H9 (cell line): ENCODE data around the gene GRK3. TPM values are rescaled to one million over a fixed set of nuclear protein-coding genes. Genes with fewer than 3 reads are reported as not detected.
"Not testable (repeated sequence)": the region's sequence is repeated elsewhere in the genome, so short reads cannot be mapped to it uniquely, and the experiment has no call there.

Experiments
- DNase-seq: peaks from one replicate; pipeline ENCODE4 v3.0.0-alpha.2; 2017
- H2AFZ ChIP-seq: one replicate; pipeline ENCODE4 v1.6.1; 2013; ENCODE audit warnings: mild to moderate bottlenecking, low read length, control low read depth, moderate library complexity
- H2AK5ac ChIP-seq: 2 replicates; pipeline ENCODE4 v1.6.1; 2013; ENCODE audit warnings: low read length, control low read depth, mixed read lengths; ENCODE audit not compliant: insufficient read length
- H2BK120ac ChIP-seq: one replicate; pipeline ENCODE4 v1.6.1; 2013; ENCODE audit warnings: low read depth, mild to moderate bottlenecking, low read length, control low read depth, inconsistent platforms; ENCODE audit not compliant: poor library complexity, severe bottlenecking
- H2BK12ac ChIP-seq: 2 replicates; pipeline ENCODE4 v1.6.1; 2013; ENCODE audit warnings: low read length, control low read depth, mixed read lengths, low read depth; ENCODE audit not compliant: insufficient read length
- H2BK15ac ChIP-seq: 2 replicates; pipeline ENCODE4 v1.6.1; 2013; ENCODE audit warnings: low read depth, low read length, control low read depth
- H2BK20ac ChIP-seq: one replicate; pipeline ENCODE4 v1.6.1; 2013; ENCODE audit warnings: low read depth, mild to moderate bottlenecking, low read length, control low read depth, inconsistent platforms; ENCODE audit not compliant: poor library complexity, severe bottlenecking
- H2BK5ac ChIP-seq: 2 replicates; pipeline ENCODE4 v1.6.1; 2013; ENCODE audit warnings: low read length, control low read depth, mixed read lengths; ENCODE audit not compliant: insufficient read length
- H3K14ac ChIP-seq: 2 replicates; pipeline ENCODE4 v1.6.1; 2013; ENCODE audit warnings: low read length, control low read depth; ENCODE audit not compliant: insufficient read depth
- H3K18ac ChIP-seq: 2 replicates; pipeline ENCODE4 v1.6.1; 2013; ENCODE audit warnings: low read depth, mild to moderate bottlenecking, mixed read lengths, low read length, control low read depth; ENCODE audit not compliant: insufficient read length
- H3K23ac ChIP-seq: 2 replicates; pipeline ENCODE4 v1.6.1; 2013; ENCODE audit warnings: low read length, control low read depth, mixed read lengths, low read depth; ENCODE audit not compliant: insufficient read length
- H3K23me2 ChIP-seq: 2 replicates; pipeline ENCODE4 v1.6.1; 2013; ENCODE audit warnings: low read depth, mild to moderate bottlenecking, mixed read lengths, low read length, control low read depth; ENCODE audit not compliant: insufficient read length, poor library complexity, severe bottlenecking
- H3K27ac ChIP-seq: 2 replicates; pipeline ENCODE4 v1.5.1; 2013; ENCODE audit warnings: low read length, control low read depth, mixed read lengths, low read depth; ENCODE audit not compliant: insufficient read length
- H3K27me3 ChIP-seq: 2 replicates; pipeline ENCODE4 v1.6.1; 2013; ENCODE audit warnings: low read length, control low read depth, inconsistent platforms; ENCODE audit not compliant: insufficient read depth
- H3K4ac ChIP-seq: 2 replicates; pipeline ENCODE4 v1.6.1; 2013; ENCODE audit warnings: low read depth, mild to moderate bottlenecking, control low read depth, inconsistent platforms, low read length, moderate library complexity
- H3K4me1 ChIP-seq: 2 replicates; pipeline ENCODE4 v1.6.1; 2013; ENCODE audit warnings: low read length, control low read depth, inconsistent platforms; ENCODE audit not compliant: insufficient read depth
- H3K4me2 ChIP-seq: 2 replicates; pipeline ENCODE4 v1.6.1; 2013; ENCODE audit warnings: low read length, control low read depth, mixed read lengths; ENCODE audit not compliant: insufficient read length, insufficient read depth
- H3K56ac ChIP-seq: 2 replicates; pipeline ENCODE4 v1.6.1; 2013; ENCODE audit warnings: low read depth, mild to moderate bottlenecking, mixed read lengths, low read length, control low read depth; ENCODE audit not compliant: insufficient read length
- H3K79me1 ChIP-seq: 2 replicates; pipeline ENCODE4 v1.6.1; 2013; ENCODE audit warnings: low read depth, mild to moderate bottlenecking, moderate library complexity, low read length, control low read depth, inconsistent platforms; ENCODE audit not compliant: insufficient read depth, poor library complexity, severe bottlenecking
- H3K79me2 ChIP-seq: 2 replicates; pipeline ENCODE4 v1.6.1; 2013; ENCODE audit warnings: low read length, control low read depth, inconsistent platforms; ENCODE audit not compliant: insufficient read depth
- H3K9ac ChIP-seq: 2 replicates; pipeline ENCODE4 v1.6.1; 2013; ENCODE audit warnings: low read length, control low read depth, mixed read lengths; ENCODE audit not compliant: insufficient read length; ENCODE audit errors: extremely low read depth
- H3K9me3 ChIP-seq: one replicate; pipeline ENCODE4 v1.6.1; 2013; ENCODE audit warnings: low read depth, low read length, inconsistent platforms; ENCODE audit not compliant: control insufficient read depth
- H3T11ph ChIP-seq: one replicate; pipeline ENCODE4 v1.6.1; 2013; ENCODE audit warnings: mild to moderate bottlenecking, low read length, control low read depth, inconsistent platforms
- H4K20me1 ChIP-seq: one replicate; pipeline ENCODE4 v1.6.1; 2013; ENCODE audit not compliant: control insufficient read depth, insufficient read length, insufficient read depth
- H4K5ac ChIP-seq: 2 replicates; pipeline ENCODE4 v1.6.1; 2013; ENCODE audit warnings: low read depth, mild to moderate bottlenecking, mixed read lengths, low read length, control low read depth; ENCODE audit not compliant: insufficient read length
- H4K8ac ChIP-seq: replicated peaks from 2 replicates; pipeline ENCODE4 v1.6.1; 2013; ENCODE audit warnings: low read length, control low read depth, mixed read lengths, low read depth; ENCODE audit not compliant: insufficient read length
- H4K91ac ChIP-seq: 2 replicates; pipeline ENCODE4 v1.6.1; 2013; ENCODE audit warnings: low read depth, mild to moderate bottlenecking, moderate library complexity, mixed read lengths, low read length, control low read depth; ENCODE audit not compliant: insufficient read length
- H3K27ac Mint-ChIP-seq, 3 experiments: 2 replicates in 2 of 3; 3 replicates in 1 of 3; pipeline ENCODE4 v1.8.0; 2020 to 2021; ENCODE audit warnings: mixed read lengths in 3 of 3, mild to moderate bottlenecking in 1 of 3, moderate library complexity in 1 of 3
- H3K27me3 Mint-ChIP-seq: 2 replicates; pipeline ENCODE4 v1.8.0; 2021; ENCODE audit warnings: low read depth, mild to moderate bottlenecking, moderate library complexity, mixed read lengths
- H3K36me3 Mint-ChIP-seq, 3 experiments: 2 replicates in 2 of 3; 3 replicates in 1 of 3; pipeline ENCODE4 v1.8.0; 2020 to 2021; ENCODE audit warnings: low read depth in 3 of 3, mixed read lengths in 3 of 3; ENCODE audit not compliant: insufficient read depth in 1 of 3
- H3K4me1 Mint-ChIP-seq, 2 experiments: 2 replicates each; pipeline ENCODE4 v1.8.0; 2020; ENCODE audit warnings: mixed read lengths in 2 of 2
- H3K4me3 Mint-ChIP-seq, 2 experiments: 2 replicates in 1 of 2; 3 replicates in 1 of 2; pipeline ENCODE4 v1.8.0; 2020 to 2021; ENCODE audit warnings: mild to moderate bottlenecking in 2 of 2, mixed read lengths in 2 of 2, moderate library complexity in 1 of 2
- H3K9me3 Mint-ChIP-seq, 2 experiments: 2 replicates in 1 of 2; 3 replicates in 1 of 2; pipeline ENCODE4 v1.8.0; 2020; ENCODE audit warnings: mild to moderate bottlenecking in 2 of 2, mixed read lengths in 2 of 2, moderate library complexity in 1 of 2
- WGBS: extraction: QIAGEN DNeasy Blood & Tissue Kit; methylation state at CpG from one replicate; pipeline ENCODE4 v1.1.7; 2013; ENCODE audit warnings: missing lambda C conversion rate, low lambda C conversion rate, mixed read lengths; ENCODE audit not compliant: insufficient read length; ENCODE audit errors: extremely low coverage; 5-methylcytosine and 5-hydroxymethylcytosine counted together
- total RNA-seq: library from RNA; stranded (reverse); gene quantifications from 2 replicates; pipeline ENCODE4 v1.2.1, GENCODE V29; 2021
- TF ChIP-seq, protein P1 (sequence below): fragments of 200-600 bp; sonication (generic); conservative IDR thresholded peaks from 3 replicates; pipeline ENCODE4 v1.8.0; 2021; ENCODE audit warnings: antibody characterized with exemption, mild to moderate bottlenecking

GRK3 gene
- total RNA-seq, 1 experiment from 2014 or later, result 23.9 TPM

DNA sequence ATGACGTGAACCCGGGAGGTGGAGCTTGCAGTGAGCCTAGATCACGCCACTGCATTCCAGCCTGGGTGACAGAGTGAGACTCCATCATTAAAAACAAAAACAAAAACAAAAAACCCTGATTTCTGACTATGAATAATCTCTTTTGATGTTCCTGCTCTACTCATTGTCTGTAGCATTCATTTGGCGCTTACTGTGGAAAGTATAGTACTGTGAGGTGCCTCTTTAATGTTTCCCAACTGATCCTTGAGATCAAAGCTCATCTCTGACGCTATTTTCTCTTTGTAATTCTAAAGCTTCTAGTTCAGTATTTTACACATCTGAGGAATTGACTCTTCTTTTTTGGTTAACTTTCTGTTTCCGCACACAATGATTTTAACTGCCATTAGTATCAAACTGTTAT, 60.0 kb downstream of the GRK3 start:
- H4K5ac ChIP-seq, result no peak overlapping the region

DNA sequence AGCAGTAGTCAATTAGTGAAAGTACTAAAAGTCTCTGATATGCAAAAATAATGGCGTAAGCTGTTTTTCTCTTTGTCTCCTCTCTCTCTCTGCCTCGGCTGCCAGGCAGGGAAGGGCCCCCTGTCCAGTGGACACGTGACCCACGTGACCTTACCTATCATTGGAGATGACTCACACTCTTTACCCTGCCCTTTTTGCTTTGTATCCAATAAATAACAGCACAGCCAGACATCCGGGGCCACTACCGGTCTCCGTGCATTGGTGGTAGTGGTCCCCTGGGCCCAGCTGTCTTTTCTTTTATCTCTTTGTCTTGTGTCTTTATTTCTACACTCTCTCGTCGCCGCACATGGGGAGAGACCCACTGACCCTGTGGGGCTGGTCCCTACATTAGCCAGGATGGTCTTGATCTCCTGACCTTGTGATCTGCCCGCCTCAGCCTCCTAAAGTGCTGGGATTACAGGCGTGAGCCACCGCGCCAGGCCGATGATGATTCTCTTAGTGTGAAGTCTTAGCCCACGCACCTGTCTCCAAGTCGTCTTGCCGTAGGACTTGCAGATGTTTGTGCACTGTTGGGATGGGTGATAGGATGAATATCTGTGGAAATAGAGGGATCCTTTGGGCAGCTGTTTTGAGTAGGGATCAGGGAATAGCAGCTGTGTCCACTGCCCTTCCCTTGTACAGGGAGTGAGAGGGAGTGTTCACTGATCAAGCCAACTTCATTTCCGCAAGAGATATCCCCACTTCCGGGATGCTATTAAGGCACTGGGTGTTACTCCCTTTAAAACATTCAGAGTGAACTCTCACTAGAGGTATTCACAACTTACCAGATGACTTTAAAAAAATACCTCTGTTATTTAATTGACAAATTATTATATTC, 61.5 kb downstream of the GRK3 start:
- H2BK15ac ChIP-seq, H2AFZ ChIP-seq, H2AK5ac ChIP-seq, H3K4me3 Mint-ChIP-seq, H3K23ac ChIP-seq, H3K4ac ChIP-seq, H2BK120ac ChIP-seq, H3K9me3 Mint-ChIP-seq, H2BK20ac ChIP-seq, H2BK5ac ChIP-seq, H2BK12ac ChIP-seq, H3K27me3 Mint-ChIP-seq, DNase-seq, H4K8ac ChIP-seq, H3K79me1 ChIP-seq, H3K79me2 ChIP-seq, H3K4me1 ChIP-seq, H3K27me3 ChIP-seq, H3K27ac ChIP-seq, H3T11ph ChIP-seq, H3K4me2 ChIP-seq, H3K9ac ChIP-seq, H4K20me1 ChIP-seq, H3K18ac ChIP-seq, H3K14ac ChIP-seq, H3K56ac ChIP-seq, H4K5ac ChIP-seq, H3K23me2 ChIP-seq, H3K9me3 ChIP-seq, H4K91ac ChIP-seq: not testable (repeated sequence)
- Mint-ChIP-seq H3K36me3 (peaks cover 0 to 10% (median 5%) of the 10 kb centered on the region in 3 experiments; a peak in 5 of 7 replicates), H3K4me1 (peaks cover 28 to 31% of the 10 kb centered on the region in 2 experiments), H3K27ac (peak overlapping the region; percentile 53 to 76 (median 73); a peak in 4 of 7 replicates)
- no CpG with 5 or more reads among the region's 20 CpGs for whole genome bisulfite sequencing

More for the DNA sequence above, 60.0 kb downstream of the GRK3 start:
- H2BK120ac ChIP-seq, result no peak overlapping the region
- no peaks in the 10 kb centered on the region for H3K27me3 Mint-ChIP-seq
- no peak overlapping the region for H2AFZ ChIP-seq
- no peaks in the 10 kb centered on the region for H3K79me2 ChIP-seq
- no peak overlapping the region for H3K27ac ChIP-seq
- WGBS, result no CpG with 5 or more reads among the region's 6 CpGs
- no peaks in the 10 kb centered on the region for H3K9me3 Mint-ChIP-seq
- H3K27ac Mint-ChIP-seq, result no peak overlapping the region
- no peaks in the 10 kb centered on the region for H3K27me3 ChIP-seq
- H3K18ac ChIP-seq, result no peak overlapping the region
- H2BK5ac ChIP-seq, result no peak overlapping the region
- no peak overlapping the region for H4K91ac ChIP-seq
- peaks cover 36 to 40% of the 10 kb centered on the region in 2 experiments for H3K4me1 Mint-ChIP-seq
- no peak overlapping the region for H4K8ac ChIP-seq
- no peak overlapping the region for H3K14ac ChIP-seq
- H2BK12ac ChIP-seq, result no peak overlapping the region
- no peak overlapping the region for H3K56ac ChIP-seq
- H4K20me1 ChIP-seq, result no peaks in the 10 kb centered on the region
- peaks cover 7% of the 10 kb centered on the region; the same call in 1 of the 2 replicates for H3K4me1 ChIP-seq
- TF ChIP-seq, protein P1, sequence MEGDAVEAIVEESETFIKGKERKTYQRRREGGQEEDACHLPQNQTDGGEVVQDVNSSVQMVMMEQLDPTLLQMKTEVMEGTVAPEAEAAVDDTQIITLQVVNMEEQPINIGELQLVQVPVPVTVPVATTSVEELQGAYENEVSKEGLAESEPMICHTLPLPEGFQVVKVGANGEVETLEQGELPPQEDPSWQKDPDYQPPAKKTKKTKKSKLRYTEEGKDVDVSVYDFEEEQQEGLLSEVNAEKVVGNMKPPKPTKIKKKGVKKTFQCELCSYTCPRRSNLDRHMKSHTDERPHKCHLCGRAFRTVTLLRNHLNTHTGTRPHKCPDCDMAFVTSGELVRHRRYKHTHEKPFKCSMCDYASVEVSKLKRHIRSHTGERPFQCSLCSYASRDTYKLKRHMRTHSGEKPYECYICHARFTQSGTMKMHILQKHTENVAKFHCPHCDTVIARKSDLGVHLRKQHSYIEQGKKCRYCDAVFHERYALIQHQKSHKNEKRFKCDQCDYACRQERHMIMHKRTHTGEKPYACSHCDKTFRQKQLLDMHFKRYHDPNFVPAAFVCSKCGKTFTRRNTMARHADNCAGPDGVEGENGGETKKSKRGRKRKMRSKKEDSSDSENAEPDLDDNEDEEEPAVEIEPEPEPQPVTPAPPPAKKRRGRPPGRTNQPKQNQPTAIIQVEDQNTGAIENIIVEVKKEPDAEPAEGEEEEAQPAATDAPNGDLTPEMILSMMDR, result no peak
- no peak overlapping the region for H3K4me3 Mint-ChIP-seq
- no peaks in the 10 kb centered on the region for H3K23me2 ChIP-seq
- peaks cover 0 to 10% (median 5%) of the 10 kb centered on the region in 3 experiments; a peak in 5 of 7 replicates for H3K36me3 Mint-ChIP-seq
- no peak overlapping the region for H3K9ac ChIP-seq
- H3K9me3 ChIP-seq, result no peaks in the 10 kb centered on the region
- H3K4ac ChIP-seq, result no peak overlapping the region
- no peak overlapping the region for H3K4me2 ChIP-seq
- H3K79me1 ChIP-seq, result no peaks in the 10 kb centered on the region
- no peak for DNase-seq
- no peak overlapping the region for H3K23ac ChIP-seq
- no peak overlapping the region for H2BK20ac ChIP-seq
- H2BK15ac ChIP-seq, result no peak overlapping the region
- no peak overlapping the region for H3T11ph ChIP-seq
- H2AK5ac ChIP-seq, result no peak overlapping the region
